Loucy (cell line): ENCODE measurements around the gene ECM2.
"Not testable (repeated sequence)": the region's sequence is repeated elsewhere in the genome, so short reads cannot be mapped to it uniquely, and the experiment has no call there.

ENCODE experiments used
- EZH2phosphoT487 ChIP-seq: fragments of 200-600 bp; IDR thresholded peaks from 2 replicates; pipeline ENCODE4 v1.6.1; 2018; ENCODE audit warnings: antibody characterized with exemption, mild to moderate bottlenecking, moderate library complexity, borderline replicate concordance
- TF ChIP-seq, protein P1 (sequence below): fragments of 200-600 bp; sonication (generic); conservative IDR thresholded peaks from 2 replicates; pipeline ENCODE4 v1.5.1; 2014; ENCODE audit warnings: mild to moderate bottlenecking, antibody characterized with exemption, low read length

DNA sequence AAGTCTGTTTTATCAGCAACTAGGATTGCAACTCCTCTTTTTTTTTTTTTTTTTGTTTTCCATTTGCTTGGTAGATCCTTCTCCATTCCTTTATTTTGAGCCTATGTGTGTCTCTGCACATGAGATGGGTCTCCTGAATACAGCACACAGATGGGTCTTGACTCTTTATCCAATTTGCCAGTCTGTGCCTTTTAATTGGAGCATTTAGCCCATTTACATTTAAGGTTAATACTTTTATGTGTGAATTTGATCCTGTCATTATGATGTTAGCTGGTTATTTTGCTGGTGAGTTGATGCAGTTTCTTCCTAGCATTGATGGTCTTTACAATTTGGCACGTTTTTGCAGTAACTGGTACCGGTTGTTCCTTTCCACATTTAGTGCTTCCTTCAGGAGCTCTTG is 36.1 kb upstream of the ECM2 start:
- TF ChIP-seq, protein P1, sequence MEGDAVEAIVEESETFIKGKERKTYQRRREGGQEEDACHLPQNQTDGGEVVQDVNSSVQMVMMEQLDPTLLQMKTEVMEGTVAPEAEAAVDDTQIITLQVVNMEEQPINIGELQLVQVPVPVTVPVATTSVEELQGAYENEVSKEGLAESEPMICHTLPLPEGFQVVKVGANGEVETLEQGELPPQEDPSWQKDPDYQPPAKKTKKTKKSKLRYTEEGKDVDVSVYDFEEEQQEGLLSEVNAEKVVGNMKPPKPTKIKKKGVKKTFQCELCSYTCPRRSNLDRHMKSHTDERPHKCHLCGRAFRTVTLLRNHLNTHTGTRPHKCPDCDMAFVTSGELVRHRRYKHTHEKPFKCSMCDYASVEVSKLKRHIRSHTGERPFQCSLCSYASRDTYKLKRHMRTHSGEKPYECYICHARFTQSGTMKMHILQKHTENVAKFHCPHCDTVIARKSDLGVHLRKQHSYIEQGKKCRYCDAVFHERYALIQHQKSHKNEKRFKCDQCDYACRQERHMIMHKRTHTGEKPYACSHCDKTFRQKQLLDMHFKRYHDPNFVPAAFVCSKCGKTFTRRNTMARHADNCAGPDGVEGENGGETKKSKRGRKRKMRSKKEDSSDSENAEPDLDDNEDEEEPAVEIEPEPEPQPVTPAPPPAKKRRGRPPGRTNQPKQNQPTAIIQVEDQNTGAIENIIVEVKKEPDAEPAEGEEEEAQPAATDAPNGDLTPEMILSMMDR, result not testable (repeated sequence)
- not testable (repeated sequence) for TF ChIP-seq EZH2phosphoT487
